HepG2 (cell line): ENCODE measurements around the gene C1R.

Experiments
- CTCF ChIP-seq: sonication (generic); formaldehyde crosslinking; IDR thresholded peaks from 2 replicates; pipeline ENCODE4 v1.5.0; 2020; ENCODE audit warnings: mild to moderate bottlenecking, missing genetic modification reagents, moderate library complexity
- HNRNPLL ChIP-seq: fragments of 200-400 bp; formaldehyde crosslinking; IDR thresholded peaks from 2 replicates; pipeline ENCODE4 v1.6.1; 2017; ENCODE audit warnings: mild to moderate bottlenecking, low read depth, low read length; ENCODE audit not compliant: poor library complexity, severe bottlenecking
- MLXIP ChIP-seq: sonication (generic); formaldehyde crosslinking; IDR thresholded peaks from 2 replicates; pipeline ENCODE4 v1.9.0; 2021; ENCODE audit warnings: missing genetic modification reagents, borderline replicate concordance
- SOX5 ChIP-seq: IDR thresholded peaks from 2 replicates; pipeline ENCODE4 v1.6.1; 2016; ENCODE audit warnings: borderline replicate concordance
- ZNF335 ChIP-seq: sonication (generic); formaldehyde crosslinking; IDR thresholded peaks from 2 replicates; pipeline ENCODE4 v1.4.0; 2020; ENCODE audit warnings: missing genetic modification reagents
- ZNF619 ChIP-seq: sonication (generic); formaldehyde crosslinking; IDR thresholded peaks from 2 replicates; pipeline ENCODE4 v1.4.0; 2020; ENCODE audit warnings: mild to moderate bottlenecking, missing genetic modification reagents

- TF ChIP-seq ZNF619 (CRISPR knock-in tag) (no peak), MLXIP (CRISPR knock-in tag) (no peak), ZNF335 (CRISPR knock-in tag) (no peak), HNRNPLL (no peak), SOX5 (no peak), CTCF (CRISPR knock-in tag) (no peak)
These were observed 53.7 kb downstream of the C1R start for GRCh38 chr12:7038591-7038990.
